CD4-positive, alpha-beta T cell treated with Interleukin-1 beta for 1 hour (primary cell): Measurements from ENCODE around the gene SLC22A17.

ENCODE experiments used
- DNase-seq, 2 donors: peaks; one replicate each; pipeline ENCODE4 v3.0.0-alpha.2; 2020 to 2022

SLC22A17 gene

DNA sequence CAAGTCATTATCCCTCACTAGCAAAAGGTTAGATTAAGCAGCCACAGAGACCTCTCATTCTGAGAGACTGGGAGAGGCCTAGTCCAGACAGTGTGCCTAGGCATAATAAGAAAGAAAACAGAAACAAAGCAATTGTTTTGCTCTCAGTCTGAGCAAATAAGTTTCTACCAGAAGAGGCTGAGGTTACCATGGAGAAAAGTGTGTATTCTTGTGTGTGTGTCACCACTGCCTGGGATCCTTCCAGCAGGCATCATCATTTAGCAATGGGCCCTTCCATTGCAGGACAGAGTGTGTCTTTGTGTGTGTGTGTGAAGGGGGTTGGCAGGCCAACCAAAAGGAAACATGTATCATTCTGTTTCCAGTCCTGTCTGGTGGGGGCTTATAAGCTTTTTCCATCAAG, 8.6 kb upstream of the SLC22A17 start:
- no peak for DNase-seq

DNA sequence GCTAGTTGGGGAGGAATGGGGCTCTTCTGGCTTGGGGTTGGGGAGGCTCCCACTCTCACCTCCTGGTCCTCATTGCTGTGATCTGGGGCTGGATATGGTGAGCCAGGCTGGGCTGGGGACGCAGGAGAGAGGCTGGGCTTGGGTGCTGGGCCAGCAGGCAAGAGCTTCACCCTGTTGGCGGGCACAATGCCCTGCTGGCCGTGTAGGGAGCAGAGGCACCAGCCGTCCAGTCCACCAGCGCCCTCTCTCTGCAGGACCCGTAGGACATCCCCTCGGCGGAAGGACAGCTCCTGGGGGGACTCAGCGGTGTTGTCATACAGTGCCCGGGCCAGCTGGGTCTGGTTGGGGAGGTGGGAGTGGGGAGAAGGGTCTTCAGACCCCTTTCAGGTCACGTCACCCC, 7.8 kb upstream of the SLC22A17 start:
- no peak for DNase-seq

DNA sequence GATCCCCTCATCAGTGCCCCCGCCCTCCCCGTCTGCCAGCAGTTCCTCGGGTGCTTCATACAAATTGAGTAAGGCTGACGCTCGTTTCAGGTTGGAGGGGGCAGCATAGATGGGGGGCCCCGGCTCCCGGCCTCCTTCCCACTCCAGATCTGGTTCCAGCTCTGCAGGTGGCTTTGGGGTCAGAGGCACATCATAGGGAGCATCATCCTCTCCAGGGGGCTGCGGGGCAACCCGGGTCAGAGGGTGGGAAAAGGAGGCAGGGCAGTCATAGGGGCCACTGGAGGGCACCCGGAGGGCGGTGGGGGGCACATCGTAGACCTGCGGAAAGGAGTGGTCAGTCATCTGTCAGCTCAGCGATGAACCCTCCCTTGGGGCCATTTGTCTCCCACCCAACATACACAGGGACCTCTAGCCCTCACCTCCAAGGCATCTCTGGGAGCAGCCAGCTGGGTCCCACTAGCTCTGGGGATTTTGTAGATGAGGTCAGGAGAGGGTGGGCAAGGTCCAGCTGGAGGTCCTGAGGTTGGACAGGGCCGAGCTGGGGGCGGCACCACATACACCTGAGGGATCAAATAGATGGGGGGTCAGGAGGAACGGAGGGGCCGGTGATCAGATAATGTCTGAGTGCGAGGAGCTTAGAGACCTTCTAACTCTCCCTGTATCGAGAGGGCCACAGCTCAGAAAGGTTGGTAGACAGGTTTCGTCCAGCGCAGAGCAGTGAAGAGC, 7.2 kb upstream of the SLC22A17 start:
- no peak for DNase-seq

DNA sequence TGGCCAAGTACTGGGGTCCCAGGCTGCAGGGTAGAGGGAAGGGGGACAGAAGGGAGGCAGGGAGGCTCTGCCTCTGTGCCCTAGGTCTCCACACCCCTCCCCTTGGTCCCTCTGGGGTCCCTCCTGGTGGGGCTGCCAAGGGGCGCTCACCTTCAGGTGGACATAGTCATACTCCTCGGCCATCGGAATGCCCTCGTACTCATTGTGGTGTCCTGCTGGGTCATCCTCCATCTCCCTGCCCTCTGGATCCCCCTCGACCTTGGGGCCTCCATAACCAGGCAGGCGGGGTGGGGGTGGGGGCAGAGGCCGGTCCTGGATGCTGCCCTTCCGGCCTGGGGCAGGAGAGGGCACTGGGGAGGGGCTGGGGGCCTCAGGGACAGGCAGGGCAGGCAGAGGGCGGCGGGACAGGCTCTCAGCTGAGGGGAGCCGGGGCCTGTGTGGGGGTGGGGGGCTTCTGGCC, 6.5 kb upstream of the SLC22A17 start:
- DNase-seq, result no peak

DNA sequence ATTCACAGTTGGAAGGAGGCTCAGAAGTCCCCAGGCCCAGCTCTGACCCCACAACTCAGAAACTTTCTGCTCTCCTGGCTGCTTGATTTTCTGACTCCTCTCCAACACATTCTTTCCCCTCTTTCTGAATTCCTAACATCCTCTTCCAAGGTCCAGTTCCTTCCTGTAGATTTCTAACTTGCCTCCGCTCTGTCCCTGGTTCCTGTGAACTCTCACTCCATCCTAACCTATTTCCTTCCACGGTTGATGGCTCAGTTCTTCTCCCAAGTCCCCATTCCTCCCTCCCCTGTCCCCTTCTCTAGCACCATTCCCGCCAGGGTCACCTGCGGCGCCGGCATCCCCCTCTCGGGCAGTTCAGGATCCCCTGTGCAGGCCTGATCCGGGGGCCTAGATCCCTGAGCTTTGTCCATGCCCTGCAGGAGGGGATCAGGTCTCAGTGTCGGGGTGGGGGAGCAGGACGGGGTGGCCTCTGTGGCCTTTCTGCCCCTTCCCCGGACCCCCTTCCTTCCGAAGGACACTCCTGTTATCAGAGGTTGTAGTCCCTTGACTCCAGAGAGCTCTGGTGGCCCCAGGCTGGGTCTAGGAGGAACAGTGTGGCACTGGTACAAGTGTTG, 6.0 kb upstream of the SLC22A17 start:
- no peak for DNase-seq

DNA sequence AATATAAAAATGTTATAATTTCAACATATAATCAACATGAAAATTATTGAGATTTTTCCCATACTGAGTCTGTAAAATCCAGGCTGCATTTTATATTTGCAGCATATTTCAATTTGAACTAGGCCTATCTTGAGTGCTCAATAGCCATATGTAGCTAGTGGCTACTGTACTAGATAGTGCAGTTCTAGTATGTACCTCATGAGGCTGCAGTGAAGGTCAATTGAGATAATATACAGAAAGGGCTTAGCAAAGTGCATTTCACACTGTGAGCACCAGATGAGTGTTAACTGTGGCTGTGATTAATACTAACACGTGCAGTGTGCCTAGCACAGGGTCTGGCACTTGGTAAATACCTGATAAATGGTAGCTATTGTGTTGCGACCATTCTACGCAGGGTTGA, 5.4 kb upstream of the SLC22A17 start:
- no peak for DNase-seq

DNA sequence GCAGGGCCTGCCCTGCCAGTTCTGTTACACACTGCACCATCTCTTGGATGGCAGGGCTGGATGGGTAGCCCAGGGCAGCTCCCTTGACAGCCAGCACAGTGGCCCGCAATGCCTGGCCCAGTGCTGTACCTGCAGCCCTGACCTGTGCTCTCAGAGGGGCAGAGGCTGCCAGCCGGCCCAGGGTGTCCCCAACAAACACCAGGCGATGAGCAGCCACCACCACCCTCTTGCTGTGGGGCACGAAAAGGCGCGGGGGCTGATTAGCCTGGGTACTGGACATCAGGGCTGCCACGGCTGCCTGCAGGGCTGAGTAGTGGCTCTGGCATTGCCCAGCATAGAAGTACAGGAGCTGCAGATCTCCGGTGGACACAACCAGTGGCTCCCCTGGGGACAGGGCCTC, 4.6 kb upstream of the SLC22A17 start:
- DNase-seq, result no peak

DNA sequence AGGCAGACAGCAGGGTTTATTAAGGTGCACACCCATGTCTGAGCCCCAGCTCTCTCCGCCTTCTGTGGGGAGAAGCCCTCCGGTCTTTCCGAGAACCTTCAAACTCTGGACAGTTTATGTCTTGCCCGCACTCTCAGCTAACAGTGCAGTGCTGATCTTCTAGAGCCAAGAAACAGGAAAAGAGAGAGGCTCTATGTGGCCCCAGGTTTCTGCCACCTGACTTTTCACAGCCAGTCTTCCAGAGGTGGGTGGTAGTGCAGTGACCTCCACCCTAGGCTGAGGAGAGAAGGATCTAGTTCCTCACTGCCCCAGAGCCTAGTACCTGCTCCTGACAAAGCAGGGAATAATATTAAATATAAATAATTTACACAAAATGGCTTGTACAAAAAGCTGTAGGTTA, 4.0 kb upstream of the SLC22A17 start:
- no peak for DNase-seq

DNA sequence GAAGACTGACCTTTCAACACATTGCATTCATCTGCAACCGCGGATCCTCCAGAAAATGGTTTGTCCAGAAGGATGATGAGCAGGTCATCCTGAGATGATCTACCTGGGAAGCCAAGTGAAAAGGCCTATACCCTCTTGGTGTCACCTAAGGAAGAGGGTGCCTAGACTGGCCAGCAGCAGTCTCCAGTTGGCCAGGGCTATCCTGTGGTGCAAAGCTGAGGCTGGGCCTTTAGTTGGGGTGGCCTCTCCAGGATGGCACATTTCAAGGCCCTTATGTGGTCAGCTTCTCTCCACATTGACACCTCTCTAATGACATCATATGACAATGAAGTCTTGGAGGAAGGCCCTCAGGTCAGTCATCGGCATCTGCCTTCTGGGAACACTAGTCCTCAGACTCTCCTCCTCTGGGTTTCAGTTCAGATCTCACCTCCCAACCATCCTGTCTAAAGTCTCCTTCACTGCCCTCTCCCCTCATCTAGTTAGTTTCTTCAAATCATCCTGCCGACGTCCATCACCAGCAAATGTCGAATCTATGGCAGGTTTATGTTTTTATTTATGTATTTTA, 3.3 kb upstream of the SLC22A17 start:
- DNase-seq, result no peak

DNA sequence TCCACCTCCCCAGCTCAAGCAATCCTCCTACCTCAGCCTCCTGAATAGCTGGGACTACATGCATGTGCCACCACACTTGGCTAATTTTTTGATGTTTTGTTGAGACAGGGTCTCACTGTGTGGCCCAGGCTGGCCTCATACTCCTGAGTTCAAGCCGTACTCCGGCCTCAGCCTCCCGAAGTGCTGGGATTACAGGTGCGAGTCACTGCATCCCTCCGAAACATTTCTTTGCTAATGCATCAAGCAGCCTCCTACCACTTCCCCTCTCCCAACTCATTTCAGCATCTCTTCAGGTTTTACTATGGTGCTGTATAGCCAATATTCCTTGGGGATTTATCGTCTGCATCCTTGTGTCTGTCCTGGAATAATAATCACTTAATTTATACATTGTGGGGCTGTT, 2.3 kb upstream of the SLC22A17 start:
- DNase-seq, result no peak

DNA sequence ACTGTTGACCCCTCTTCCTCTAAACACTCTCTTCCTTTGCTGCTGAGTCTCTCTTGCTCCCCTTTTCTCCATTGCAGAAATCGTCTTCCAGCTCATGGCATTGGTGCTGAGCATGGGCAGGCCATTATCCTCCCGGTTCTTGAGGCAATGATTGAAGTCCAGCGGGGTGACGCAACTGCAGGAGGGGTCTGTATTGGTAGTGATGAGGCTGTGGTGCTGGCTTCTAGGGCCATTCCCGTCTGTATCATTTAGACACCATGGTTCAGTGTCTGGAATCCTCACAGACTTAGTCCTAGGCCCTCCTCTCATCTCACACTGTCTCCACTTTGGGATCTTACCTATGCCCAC, 720 bp upstream of the SLC22A17 start:
- no peak for DNase-seq

DNA sequence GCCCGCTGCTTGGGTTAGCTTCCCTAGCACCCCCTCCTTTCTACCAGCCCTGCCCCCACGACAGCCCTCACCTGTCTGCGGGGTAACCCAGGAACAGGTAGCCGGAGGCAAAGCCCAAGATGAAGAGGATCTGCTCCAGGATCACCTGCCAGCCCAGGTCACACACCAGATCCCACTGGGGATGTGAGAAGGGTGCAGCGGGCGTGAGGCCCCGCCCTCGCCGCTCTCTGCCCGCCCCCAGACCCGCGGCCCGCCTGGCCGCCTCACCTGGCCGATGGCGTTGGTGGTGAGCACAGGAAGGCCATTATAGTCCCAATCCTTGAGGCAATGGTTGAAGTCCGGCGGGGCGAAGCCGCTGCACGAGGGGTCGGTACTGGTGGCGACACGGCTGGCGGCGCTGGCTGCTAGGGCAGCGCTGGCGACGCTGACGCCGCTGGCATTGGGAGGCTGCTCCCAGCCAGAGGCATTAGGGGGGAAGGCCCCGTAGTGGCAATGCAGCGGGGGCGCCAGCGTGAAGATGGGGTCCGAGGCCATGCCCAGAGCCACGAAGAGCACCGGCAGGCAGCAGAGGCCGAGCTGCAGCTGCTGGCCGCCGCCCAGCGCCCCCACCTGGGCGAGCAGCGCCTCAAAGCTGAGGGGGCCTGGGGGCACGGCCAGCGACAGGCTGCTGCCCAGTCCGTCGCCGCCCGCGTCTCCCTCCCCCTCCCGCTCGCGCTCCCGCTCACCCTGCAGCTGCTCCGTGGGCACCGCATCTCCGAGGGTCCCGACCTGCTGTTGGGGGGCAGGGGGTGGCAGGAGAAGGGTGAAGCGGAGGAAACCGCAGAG, 794 bp downstream of the SLC22A17 start:
- DNase-seq, result no peak

DNA sequence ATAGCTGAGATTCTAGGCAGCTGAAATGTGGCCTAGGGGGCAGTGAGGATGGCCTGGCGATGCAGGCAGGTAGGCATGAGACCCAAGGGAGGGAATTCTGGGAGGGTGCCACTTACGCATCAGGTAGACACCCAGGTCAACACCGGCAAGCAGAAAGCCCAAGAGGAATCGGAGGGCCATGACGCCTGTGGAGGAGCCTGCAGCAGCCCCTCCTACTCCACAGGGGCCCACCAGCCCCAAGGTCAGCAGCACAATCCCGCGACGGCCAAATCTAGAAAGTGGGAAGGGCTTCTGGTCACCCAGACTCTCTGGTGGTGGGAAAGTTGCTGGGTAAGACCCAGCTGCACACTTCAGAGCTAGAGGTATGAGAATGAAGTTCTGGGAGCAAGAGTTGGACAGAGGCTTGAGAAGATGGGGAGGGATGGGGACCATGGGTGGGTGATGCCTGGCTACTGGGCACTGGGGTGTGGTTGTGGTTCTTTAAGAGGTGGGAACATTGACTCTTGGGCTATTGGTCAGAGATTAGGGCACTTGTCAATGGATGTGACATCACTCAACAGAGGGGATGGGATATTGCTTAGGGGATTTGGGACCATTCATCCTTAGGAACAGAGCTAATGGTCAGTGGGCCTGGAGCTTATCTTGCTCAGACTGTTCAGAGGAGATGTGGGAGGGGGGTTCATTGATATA, 3.4 kb downstream of the SLC22A17 start:
- DNase-seq, result no peak

DNA sequence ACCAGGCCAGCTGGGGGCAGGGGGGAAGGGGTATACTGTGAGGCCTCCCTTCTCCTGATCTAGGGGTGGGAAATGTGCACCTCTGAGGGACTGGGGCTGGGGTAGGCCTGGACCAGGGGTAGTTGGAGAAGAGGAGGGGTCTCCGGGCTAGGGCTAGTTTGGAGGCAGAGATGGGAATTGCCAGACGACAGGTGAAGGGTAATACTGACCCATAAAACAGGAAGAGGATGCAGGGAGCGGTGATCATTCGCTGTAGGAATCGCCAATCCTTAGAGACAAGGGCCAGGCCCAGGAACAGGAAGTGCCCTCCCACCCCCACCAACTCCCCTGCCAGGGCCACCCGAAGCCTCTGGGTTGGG, 4.4 kb downstream of the SLC22A17 start:
- DNase-seq, result no peak

DNA sequence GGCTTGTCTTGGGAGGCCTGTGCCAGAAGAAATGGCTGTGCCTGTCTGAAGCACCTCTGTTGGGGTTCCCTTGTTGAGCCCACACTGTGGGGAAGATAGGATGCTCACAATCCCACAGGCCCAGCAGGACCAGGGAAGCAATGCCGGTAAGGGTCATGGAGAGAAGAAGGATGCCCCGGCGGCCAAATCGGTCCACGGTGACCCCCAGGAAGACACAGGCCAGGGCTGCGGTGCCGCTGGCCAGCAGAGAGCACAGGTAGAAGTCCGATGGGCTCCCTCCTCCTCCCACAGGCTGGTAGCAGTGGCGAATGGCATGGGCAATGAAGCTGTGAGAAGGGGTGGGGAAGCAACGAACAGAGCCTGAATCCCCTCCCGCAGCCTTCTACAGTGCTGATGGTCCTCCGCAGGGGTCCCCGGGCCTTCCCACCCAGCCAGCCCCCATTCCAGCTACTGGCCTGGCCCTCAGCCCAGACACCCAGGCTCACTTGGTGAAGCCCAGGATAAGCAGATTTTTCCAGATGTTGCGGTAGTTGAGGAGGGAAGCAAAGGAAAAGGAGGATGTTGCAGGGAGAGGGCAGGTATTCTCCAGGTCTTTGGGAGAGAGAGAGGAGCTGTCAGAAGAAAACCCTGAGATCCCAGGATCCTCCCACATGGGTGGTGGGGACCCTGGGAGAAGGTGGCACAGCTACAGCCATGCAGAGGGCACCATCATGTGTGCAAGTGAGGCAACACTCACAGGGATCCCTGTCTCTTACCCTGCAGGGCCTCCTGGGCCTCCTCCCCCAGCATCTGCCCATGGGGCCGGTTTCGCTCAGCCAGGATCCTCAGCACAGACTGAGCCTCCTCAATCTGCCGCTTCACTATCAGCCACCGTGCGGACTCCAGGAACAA, 5.0 kb downstream of the SLC22A17 start:
- DNase-seq, result no peak

DNA sequence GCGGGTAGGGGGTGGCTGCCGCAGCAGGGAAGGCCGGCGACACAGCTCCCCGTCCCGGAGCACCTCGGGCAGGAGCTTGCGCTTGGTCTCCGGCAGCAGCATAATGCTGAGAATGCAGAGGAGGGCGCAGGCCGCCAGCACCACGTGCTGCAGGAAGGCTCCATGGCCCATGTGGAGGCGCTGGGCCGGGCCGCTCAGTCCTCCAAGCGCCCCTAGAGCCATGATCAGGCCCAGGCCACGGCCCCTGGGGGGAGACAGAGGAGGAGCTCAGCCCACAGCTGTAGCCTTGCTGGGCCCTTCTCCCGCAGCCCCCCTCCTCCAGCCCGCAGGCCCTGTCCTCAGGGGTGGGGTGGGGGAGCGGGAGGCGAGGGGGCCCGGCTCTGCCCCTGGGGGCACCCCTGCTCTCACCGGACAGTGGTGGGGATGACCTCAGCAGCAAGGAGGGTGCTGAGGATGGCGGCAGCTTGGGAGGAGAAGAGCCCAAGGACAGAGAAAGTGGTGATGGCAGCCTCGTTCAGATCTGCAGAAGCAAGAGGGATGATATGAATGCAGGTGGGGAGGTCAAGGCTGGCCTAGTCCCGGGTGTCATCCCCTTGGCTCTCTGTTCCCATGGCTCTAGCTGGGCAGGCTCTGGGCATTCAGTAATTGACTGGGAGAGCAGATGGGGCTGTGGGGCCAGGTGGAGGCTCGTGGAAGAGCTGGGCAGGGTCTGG, 5.8 kb downstream of the SLC22A17 start:
- DNase-seq, result no peak

DNA sequence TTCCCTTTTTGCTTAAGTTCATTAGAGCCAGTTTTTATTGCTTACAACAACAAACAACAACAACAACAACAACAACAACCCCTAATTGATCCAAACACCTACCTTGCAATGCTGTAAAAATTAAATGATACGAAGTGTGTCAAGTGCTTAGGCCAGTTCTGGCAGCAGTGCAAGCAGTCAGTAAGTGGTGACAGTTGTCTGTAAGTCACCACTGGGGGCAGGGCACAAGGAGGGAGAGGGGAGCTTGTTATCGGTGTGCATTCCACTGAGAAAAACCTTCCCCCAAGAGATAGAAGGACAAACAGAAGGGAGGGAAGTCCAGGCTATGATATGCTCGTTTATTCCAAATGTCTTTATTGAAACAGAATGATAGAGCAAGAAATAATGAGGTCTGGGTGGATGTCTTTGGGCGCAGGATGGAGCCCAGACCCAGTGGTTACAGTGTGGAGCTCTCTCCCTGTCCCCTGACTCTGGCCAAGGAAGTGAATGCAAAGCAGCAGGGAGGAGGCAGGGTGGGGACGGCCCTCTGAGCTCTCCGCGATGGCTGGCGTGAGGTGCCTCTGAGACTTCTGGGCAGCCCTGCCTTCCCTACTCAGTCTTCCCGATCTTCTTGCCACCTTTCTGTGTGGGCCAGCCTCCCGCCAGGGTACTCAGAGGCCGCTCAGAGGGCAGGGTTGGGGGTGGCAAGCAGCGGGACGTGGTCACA, 6.5 kb downstream of the SLC22A17 start:
- DNase-seq, result no peak

DNA sequence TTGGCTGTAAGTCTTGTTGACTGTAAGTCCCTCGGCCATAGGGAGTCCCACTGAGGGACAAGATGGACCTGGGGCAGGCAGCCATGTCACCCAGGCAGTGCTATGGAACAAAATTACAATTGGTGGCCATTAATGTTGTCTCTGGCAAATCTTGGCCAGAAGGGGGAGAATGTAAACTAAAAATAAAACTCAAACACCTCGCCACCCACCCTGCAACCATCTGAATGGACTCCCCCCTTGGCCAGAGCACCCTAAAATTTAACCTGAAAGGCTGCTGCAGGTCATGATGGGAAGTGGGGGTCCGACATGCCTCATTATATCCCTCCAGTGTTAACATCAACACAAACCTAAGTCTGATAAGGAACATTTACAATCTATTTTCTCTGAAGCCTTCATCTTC, 8.2 kb downstream of the SLC22A17 start:
- DNase-seq, result no peak

DNA sequence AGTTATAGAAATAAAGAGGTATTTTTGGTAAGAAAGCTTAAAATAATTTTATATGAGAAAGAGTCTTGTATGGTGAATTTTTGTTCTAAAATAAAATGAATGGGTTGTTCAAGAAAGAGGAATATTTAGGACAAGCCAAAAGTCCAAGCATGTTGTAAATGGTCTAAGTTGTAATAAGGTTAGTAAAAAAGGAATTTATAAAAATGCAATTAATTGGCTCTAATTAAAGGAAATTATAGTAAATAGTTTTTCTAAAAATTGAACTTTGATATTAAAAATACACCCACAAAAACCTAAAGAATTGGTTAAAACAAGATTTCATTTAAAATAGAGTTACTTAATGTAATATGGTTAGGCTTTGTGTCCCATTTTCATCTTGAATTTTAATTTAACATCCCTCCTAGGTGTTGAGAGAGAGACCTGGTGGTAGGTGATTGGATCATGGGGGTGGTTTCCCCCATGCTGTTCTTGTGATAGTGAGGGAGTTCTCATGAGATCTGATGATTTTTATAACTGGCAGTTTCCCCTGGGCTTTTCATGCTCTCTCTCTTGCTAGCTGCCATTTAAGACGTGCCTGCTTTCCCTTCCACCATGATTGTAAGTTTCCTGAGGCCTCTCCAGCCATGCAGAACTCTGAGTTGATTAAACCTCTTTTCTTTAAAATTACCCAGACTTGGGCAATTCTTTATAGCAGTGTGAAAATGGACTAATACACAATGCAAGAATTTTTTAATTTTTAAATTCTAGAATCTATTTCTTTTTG, 13.0 kb downstream of the SLC22A17 start:
- no peak for DNase-seq

DNA sequence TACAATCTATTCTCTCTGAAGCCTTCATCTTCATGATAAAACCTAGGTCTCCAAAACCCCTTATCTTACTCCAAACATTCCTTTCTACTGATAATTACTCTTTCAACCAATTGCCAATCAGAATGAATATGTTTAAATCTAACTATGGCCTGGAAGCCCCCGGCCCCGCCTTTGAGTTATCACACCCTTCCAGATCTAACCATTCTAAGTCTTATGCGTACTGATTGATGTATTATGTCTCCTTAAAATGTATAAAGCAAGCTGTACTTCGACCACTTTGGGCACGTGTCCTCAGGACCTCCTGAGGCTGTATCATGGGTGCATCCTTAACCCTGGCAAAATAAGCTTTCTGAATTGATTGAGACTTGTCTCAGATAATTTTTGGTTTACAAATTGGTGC, 17.1 kb downstream of the SLC22A17 start:
- no peak for DNase-seq
